SK-MEL-5 (cell line): ENCODE data around the gene FIBIN. TPM values are rescaled to one million over a fixed set of nuclear protein-coding genes. Genes with fewer than 3 reads are reported as not detected.
A peak's percentile ranks its signal among the peaks of the same experiment; 100 is the strongest.
"Not testable (repeated sequence)": the region's sequence is repeated elsewhere in the genome, so short reads cannot be mapped to it uniquely, and the experiment has no call there.

Source experiments
- DNase-seq: peaks from one replicate; pipeline ENCODE4 v3.0.0-alpha.2; 2016; ENCODE audit warnings: low read depth, low spot score
- in situ Hi-C: cut with HindIII; loops from 2 replicates; pipeline ENCODE4 v1.10.0; 2016; ENCODE audit warnings: low sequenced_read_pairs, high pct_unique_total_duplicates, low pct_unique_long_range_greater_than_20kb
- total RNA-seq: library from RNA; depleted of rRNA; stranded (reverse); fragments of >200 nt; shearing (Covaris generic); gene quantifications from 2 replicates; pipeline ENCODE4 v1.2.3, GENCODE V29; 2014

The FIBIN gene
- total RNA-seq, 1 experiment from 2014 or later, result not detected

DNA sequence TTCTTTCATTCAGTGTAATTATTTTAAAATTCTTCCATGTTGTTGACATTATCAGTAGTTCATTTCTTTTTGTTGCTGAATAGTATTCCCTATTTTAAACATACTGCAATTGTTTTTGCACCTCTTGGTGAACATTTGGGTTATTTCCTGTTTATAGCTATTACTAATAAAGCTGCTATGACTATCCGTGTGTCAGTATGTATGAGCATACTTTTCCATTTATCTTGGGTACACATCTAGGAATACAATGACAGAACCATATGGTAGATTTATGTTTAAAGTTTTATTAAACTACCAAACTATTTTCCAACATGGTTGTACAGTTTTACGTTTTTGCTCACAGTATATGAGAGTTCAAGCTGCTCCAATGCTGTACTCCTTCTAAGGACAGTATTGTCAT is 22.0 kb upstream of the FIBIN start:
- in situ Hi-C loops, result no loop called here
- no peak for DNase-seq

DNA sequence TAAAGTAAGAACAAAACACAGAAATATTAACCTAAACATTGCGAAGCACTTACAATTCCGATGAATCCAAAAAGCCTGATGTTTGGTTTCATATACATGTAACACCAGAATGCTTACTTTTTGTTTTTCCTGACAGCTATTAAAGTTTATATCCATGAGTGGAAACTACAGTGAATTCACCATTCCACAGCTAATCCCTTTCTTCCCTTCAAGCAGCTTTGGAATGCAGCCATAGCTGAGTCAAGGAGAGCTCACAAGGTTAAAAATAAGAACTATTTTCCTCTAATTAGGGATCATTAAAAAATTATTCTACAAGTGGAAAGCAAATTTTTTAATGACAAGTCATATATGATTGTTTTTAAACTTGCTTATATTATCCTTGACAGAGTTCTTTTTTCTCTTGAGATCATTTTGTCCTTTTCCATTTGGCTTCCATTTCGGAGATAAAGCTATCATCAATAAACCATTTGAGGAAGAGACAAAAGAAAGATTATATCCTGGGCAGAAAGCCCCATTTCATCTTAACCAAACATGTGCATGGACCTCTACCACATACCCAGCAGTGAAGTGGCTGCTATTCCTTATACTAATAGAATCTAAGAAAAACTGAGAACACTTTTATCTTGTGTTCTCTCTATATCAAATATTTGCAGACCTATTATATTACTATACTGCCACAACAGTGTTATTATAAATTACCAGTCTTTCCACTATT is 19.7 kb upstream of the FIBIN start:
- no peak for DNase-seq
- in situ Hi-C loops, result no loop called here

DNA sequence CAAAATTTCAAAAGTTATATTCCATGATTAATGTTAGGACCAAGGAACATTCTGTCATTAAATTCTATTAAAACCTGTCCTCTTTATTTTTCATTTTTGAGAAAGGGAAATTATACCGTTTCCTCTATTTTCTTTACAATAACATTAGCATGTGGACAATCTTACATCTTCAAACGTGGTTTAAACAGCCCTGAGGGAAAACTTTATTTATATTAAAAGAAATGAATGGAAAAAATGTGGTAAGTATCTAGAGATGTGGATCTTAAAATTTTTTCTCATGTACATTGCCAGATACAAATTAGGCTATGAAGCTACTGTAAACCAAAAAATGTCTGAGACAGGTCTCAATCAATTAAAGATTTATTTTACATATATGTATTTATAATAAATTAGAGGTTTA is 18.9 kb upstream of the FIBIN start:
- in situ Hi-C loops, result no loop called here
- no peak for DNase-seq

DNA sequence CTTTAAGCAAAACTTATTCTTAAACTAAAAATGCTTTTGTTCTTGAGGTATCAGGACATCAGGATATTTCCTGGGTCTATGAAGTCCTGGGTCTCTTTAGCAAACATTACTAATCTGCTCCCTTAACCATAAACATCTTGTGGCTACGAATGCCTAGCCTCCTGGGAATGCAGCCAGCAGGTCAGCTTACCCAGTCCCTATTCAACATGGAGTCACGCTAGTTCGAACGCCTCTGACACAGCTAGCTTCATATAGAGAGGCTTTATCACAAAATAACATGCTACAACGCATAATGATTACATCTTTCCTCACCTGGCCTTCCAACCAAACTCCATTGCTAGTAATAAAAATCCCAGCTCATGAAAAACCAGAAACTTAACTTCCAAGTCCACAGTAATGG is 17.5 kb upstream of the FIBIN start:
- DNase-seq, result no peak
- in situ Hi-C loops, result no loop called here

DNA sequence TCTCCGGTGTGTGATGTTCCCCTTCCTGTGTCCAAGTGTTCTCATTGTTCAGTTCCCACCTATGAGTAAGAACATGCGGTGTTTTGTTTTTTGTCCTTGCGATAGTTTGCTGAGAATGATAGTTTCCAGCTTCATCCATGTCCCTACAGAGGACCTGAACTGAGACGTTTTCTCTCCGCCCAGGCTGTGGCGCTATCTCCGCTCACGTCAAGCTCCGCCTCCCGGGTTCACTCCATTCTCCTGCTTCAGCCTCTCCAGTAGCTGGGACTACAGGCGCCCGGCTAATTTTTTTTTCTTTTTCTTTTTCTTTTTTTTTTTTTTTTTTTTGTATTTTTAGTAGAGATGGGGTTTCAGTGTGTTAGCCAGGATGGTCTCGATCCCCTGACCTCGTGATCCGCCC is 16.7 kb upstream of the FIBIN start:
- in situ Hi-C loops, result not testable (repeated sequence)
- DNase-seq, result peak; percentile 39

DNA sequence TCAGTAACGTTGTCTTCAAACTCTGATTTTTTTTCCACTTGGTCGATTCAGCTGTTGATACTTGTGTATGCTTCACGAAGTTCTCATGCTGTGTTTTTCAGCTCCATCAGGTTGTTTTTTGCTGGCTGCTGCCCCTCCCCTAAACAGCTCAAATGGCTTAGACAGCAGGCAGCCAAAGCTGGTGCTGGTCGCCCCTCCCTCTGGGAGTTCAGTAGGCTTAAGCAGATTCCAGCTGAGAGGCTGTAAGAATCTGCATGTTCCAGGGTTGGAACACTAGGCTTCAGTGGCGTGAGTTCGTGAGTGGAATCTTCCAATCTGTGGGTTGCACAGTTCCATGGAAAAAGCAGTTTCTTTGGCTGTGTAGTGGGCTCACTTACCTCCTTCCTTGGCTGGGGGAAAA is 10.3 kb upstream of the FIBIN start:
- in situ Hi-C loops, result no loop called here
- no peak for DNase-seq

DNA sequence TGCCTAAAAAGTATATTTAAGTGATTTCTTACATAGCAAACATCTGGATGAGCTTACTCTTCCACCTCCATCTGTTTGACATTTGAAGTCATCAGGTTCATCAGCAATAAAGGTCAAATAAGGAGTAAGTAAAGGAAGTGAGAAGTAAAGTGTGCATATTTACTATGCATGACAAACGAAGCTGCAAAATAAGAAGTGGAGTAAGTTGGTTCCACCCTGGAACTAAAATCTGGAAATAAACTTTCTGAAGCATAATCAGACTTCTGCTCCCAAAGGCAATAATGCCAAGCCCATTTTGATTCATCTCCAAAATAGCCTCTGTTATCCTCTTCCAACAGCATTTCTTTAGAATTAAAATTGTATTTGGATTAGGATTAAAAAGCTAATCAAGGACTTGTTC is 8.4 kb upstream of the FIBIN start:
- in situ Hi-C loops, result no loop called here
- no peak for DNase-seq

DNA sequence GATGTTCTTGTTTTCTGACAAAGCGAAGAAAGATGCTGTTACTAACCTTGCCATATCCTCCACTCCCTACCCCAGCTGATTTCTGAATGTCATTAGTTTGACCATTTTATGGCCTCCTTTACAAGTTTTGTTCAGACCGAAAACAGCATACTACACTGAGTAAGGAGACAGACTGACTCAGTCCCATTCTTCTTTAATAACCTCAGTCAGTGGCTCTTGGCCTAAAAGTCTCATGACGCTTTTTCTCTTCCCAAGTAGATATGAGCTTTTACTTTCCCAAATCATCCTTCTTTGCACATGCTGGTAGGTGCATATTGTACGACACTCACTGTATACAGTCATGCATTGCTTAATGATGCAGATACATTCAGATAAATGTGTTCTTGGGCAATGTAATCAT is 8.0 kb upstream of the FIBIN start:
- in situ Hi-C loops, result no loop called here

DNA sequence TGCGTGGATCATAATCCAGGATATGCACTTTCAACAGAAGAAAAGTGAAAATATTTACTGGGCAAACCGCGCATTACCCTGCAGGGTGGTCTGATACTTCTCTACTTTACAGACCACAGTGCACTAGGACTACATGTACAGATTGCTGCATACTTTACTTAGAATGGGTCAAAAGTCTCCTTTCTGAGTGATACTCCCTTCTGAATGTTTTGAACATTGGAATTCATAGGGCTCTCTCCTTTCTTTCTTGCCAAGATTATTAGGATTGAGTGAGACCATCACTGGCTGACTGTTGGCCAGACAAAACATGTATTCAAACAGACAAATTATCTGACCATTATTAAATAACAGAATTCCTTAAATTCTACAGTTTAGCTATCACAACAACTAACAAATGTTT is 6.6 kb upstream of the FIBIN start:
- DNase-seq, result no peak
- in situ Hi-C loops, result no loop called here

More for the DNA sequence above, 8.0 kb upstream of the FIBIN start:
- DNase-seq, result no peak

DNA sequence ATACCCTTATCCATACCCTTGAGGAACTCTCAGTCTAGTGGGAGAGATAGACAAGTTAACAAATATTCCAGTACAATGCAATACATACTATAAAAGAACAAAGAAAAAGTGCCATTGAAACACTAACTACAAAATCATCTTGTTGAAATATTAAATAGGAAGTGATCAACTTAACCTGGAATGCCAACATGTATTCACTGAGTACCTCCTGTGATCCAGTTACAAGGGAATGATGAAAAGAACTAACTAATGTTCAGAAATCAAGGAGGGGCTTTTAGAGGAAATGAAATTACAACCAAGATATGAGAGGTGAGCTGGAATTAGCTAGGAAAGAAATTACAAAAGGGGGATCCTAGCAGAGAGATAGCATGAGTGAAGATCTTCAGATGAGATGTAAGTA is 6.2 kb upstream of the FIBIN start:
- DNase-seq, result no peak
- in situ Hi-C loops, result no loop called here

DNA sequence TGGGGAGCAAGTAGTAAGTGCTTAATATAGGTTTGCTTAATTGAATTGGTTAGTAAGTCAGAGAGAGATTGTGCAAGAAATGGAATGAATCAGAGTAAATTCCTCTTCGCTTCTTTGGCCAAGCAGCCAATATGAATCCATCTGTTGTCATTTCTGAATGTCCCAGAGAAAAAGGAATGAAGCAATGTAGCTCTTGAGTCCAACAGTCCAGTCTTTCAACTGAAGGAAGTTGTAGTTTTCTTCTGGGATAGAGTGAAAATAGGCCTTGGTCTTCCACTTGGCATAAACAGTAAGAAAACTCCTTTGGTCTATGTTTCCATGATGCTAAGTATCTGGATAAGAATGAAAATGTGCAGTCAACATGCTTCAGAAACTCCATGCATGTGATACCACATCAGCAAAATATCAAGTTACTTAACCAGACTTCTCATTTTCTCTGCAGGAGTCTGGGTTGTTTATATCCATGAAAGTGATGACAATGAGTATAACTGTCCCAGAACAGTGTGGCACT is 1.8 kb upstream of the FIBIN start:
- in situ Hi-C loops, result no loop called here
- DNase-seq, result no peak

DNA sequence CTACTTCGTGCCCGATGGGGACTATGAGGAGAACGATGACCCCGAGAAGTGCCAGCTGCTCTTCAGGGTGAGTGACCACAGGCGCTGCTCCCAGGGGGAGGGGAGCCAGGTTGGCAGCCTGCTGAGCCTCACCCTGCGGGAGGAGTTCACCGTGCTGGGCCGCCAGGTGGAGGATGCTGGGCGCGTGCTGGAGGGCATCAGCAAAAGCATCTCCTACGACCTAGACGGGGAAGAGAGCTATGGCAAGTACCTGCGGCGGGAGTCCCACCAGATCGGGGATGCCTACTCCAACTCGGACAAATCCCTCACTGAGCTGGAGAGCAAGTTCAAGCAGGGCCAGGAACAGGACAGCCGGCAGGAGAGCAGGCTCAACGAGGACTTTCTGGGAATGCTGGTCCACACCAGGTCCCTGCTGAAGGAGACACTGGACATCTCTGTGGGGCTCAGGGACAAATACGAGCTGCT is 751 bp downstream of the FIBIN start:
- in situ Hi-C loops, result no loop called here
- no peak for DNase-seq

DNA sequence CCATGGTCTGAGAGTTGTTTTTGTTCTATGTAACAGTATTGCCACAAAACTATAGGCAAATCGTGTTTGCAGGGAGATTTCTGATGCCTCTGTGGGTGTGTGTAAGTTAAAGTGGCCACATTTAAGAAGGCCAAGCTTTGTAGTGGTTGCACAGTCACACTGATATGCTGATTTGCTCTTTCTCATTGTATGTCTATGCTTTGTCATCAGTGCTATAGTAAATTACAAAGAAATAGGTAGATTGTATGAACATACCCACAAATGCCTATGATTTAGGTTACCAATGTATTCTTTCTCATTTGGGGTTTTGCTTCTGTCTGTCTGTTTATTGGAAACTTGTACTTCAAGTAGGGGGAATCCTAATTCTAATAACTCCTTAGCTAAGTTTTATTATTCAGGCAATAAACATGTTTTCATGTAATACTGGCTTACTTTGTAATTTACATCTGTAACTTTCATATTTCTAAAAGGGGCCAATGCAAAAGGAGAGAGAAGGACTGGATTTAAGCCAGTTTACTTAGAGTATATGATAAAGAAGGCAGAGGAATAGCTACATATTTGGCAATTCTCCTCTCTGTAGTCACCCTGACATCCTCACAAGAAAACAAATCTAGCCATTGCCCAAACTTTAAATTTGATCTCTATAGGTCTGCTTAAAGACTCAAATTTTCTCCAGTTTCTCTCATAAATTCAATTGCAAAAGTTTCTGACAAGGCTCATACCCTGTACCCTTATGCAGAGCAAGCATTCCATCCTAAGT is 2.0 kb downstream of the FIBIN start:
- no peak for DNase-seq
- in situ Hi-C loops, result no loop called here

DNA sequence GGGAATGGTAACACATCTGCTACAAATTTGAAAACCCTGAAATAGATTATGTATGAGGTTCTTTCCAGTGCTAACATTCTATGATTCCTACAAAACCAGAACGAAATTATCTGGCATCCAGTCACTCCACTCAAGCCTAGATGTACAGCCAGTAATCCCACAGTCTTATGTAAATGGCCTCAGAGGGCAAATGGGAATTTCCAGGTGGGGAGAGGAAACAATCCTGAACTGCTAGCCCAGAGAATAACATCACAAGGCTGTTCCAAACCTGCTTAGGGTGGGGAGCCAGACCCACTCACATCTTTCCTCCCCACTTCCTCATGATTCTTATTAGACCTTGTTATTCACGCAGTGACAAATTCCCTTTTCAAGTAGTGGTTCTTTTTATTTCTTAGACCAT is 3.5 kb downstream of the FIBIN start:
- no peak for DNase-seq
- in situ Hi-C loops, result no loop called here

DNA sequence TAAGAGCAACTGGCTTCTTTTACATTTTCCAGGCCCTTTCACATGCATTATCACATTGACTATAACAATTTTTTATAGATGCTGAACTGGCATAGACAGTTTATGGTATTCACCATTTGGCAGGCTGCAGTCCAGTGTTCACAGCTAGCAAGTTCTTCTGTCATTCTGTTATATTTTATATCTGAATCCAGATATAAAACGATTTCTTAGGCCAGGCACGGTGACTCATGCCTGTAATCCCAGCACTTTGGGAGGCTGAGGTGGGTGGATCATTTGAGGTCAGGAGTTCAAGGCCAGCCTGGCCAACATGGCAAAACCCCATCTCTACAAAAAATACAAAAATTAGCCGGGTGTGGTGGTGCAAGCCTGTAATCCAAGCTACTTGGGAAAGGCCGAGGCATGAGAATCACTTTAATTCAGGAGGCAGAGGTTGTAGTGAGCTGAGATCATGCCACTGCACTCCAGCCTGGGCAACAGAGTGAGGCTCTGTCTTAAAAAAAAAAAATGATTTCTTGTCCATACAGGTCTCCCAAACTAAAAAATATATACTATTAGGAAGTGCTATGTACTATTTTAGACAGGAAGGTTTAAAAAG is 7.3 kb downstream of the FIBIN start:
- DNase-seq, in situ Hi-C loops: not testable (repeated sequence)

DNA sequence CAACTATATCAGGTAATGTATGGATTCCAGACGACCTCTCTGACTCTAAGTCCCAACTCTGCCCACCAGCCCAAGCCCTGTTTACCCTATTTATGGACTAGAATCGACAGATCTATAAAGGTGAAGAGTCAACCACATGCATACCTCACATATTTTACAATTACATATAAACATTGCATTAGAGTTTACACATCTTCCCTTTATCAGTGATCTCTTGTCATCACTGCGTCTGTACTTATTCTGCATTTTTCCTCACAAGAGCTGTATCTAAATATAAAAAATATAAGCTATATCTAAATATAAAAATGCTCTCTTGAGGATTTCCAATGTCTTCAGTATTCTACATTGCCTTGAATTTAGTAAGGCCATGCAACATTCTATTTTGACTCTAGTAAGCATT is 8.5 kb downstream of the FIBIN start:
- in situ Hi-C loops, result no loop called here
- DNase-seq, result no peak

DNA sequence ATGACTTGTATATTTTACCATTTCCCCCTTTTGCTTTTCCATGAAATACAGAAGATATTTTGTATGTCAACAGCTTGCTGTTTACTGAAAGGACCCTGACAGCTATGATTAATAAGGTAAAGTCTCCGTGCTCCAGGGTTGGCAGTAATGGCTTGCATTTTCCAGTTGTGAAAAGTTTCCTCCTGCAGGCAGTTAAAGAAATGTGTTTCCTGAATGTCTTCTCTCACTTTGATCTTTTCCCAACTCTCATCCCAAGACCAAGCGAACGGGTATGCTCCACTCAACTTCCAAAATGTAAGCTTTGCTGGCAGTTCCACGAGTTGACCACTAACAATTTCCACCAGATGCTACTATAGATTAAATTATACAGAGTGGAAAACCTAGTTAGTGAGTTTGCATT is 8.9 kb downstream of the FIBIN start:
- in situ Hi-C loops, result no loop called here
- no peak for DNase-seq

DNA sequence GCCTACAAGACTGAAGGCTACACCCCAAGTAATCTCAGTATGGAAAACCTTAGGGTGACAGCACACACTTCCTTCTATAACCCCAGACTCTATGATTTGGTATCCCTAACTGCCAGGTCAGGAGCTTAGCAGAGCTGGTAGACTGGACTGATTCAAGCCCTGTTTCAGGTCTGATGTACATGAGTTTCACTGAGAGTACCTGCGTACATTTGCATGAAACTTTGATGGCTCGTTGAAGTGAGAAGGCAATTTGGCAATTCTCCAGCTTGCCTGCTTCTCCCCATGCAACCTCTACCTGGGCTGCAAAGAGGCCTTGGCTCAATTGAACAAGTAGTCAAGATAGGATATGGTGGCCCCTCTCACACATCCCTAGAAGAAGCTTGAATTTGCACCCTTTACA is 10.2 kb downstream of the FIBIN start:
- in situ Hi-C loops, result no loop called here
- DNase-seq, result no peak
